OCI-LY1 (cell line): Measurements from ENCODE around the gene GPR135.

Experiments used
- H2AFZ ChIP-seq: fragments of 200-600 bp; sonication (generic), shearing (Covaris generic); 2 replicates; pipeline ENCODE4 v1.6.0; 2014; ENCODE audit warnings: antibody characterized with exemption, mild to moderate bottlenecking, low read length
- H3F3A ChIP-seq: fragments of 200-600 bp; sonication (generic), shearing (Covaris generic); 2 replicates; pipeline ENCODE4 v1.6.0; 2014; ENCODE audit warnings: mild to moderate bottlenecking, antibody characterized with exemption, low read length, moderate library complexity; ENCODE audit not compliant: insufficient read depth
- H3K27ac ChIP-seq: fragments of 200-600 bp; sonication (generic); 2 replicates; pipeline ENCODE4 v1.5.1; 2014; ENCODE audit warnings: low read length, mixed run types, mild to moderate bottlenecking, low read depth; ENCODE audit not compliant: poor library complexity, severe bottlenecking
- H3K27me3 ChIP-seq: fragments of 200-600 bp; sonication (generic); 2 replicates; pipeline ENCODE4 v1.6.0; 2014; ENCODE audit warnings: antibody characterized with exemption, mild to moderate bottlenecking, low read length, moderate library complexity; ENCODE audit not compliant: insufficient read depth
- H3K36me3 ChIP-seq: fragments of 200-600 bp; sonication (generic); 2 replicates; pipeline ENCODE4 v1.6.1; 2014; ENCODE audit warnings: mild to moderate bottlenecking, antibody characterized with exemption, low read length, moderate library complexity, mixed read lengths; ENCODE audit not compliant: insufficient read depth
- H3K4me1 ChIP-seq: fragments of 200-600 bp; sonication (generic); 2 replicates; pipeline ENCODE4 v1.5.1; 2014; ENCODE audit warnings: mild to moderate bottlenecking, low read length, moderate library complexity; ENCODE audit not compliant: insufficient read depth, severe bottlenecking
- H3K4me2 ChIP-seq: fragments of 200-600 bp; sonication (generic), shearing (Covaris generic); 2 replicates; pipeline ENCODE4 v1.6.1; 2014; ENCODE audit warnings: low read length
- H3K4me3 ChIP-seq: fragments of 200-600 bp; sonication (generic); 2 replicates; pipeline ENCODE4 v1.5.1; 2014; ENCODE audit warnings: low read length, low read depth, mild to moderate bottlenecking, mixed read lengths; ENCODE audit not compliant: poor library complexity, severe bottlenecking
- H3K79me2 ChIP-seq: fragments of 200-600 bp; shearing (Covaris generic); 2 replicates; pipeline ENCODE4 v1.6.1; 2016; ENCODE audit warnings: mixed run types, low read length, mixed read lengths; ENCODE audit not compliant: insufficient read depth
- H3K9ac ChIP-seq: fragments of 200-600 bp; sonication (generic), shearing (Covaris generic); 2 replicates; pipeline ENCODE4 v1.6.1; 2014; ENCODE audit warnings: mild to moderate bottlenecking, low read length, mixed read lengths
- H3K9me2 ChIP-seq: fragments of 200-600 bp; sonication (generic), shearing (Covaris generic); 2 replicates; pipeline ENCODE4 v1.6.1; 2014; ENCODE audit warnings: low read depth, mild to moderate bottlenecking, low read length, mixed read lengths
- H3K9me3 ChIP-seq: fragments of 200-600 bp; shearing (Covaris generic); 2 replicates; pipeline ENCODE4 v1.6.1; 2014; ENCODE audit warnings: low read length, mixed read lengths
- H4K20me1 ChIP-seq: fragments of 200-600 bp; sonication (generic), shearing (Covaris generic); 2 replicates; pipeline ENCODE4 v1.6.0; 2016; ENCODE audit warnings: mild to moderate bottlenecking, low read length; ENCODE audit not compliant: insufficient read depth
- CTCF ChIP-seq: fragments of 200-600 bp; sonication (generic), shearing (Covaris generic); IDR thresholded peaks from 2 replicates; pipeline ENCODE4 v1.5.1; 2017; ENCODE audit warnings: mild to moderate bottlenecking, antibody characterized with exemption, low read length, moderate library complexity, mixed read lengths
- EZH2 ChIP-seq: fragments of 200-600 bp; sonication (generic), shearing (Covaris generic); IDR thresholded peaks from 2 replicates; pipeline ENCODE4 v1.8.0; 2017; ENCODE audit warnings: borderline replicate concordance, mixed run types, mild to moderate bottlenecking, antibody characterized with exemption, low read length, moderate library complexity, mixed read lengths

Gene GPR135

GRCh38 chr14:59510001-59510400 lies 44.8 kb upstream of the GPR135 start:
- H4K20me1 ChIP-seq, result no peaks in the 10 kb centered on the region
- no peaks in the 10 kb centered on the region for H3K9me3 ChIP-seq
- no peaks in the 10 kb centered on the region for H3F3A ChIP-seq
- H3K4me2 ChIP-seq, result no peak overlapping the region
- no peak overlapping the region for H3K9ac ChIP-seq
- H3K36me3 ChIP-seq, result peaks cover 1% of the 10 kb centered on the region; the same call in 1 of the 2 replicates
- TF ChIP-seq CTCF (no peak), EZH2 (no peak)
- no peaks in the 10 kb centered on the region for H3K79me2 ChIP-seq
- H2AFZ ChIP-seq, result no peak overlapping the region
- no peaks in the 10 kb centered on the region for H3K27me3 ChIP-seq
- H3K4me1 ChIP-seq, result no peaks in the 10 kb centered on the region
- H3K9me2 ChIP-seq, result no peaks in the 10 kb centered on the region
- no peak overlapping the region for H3K4me3 ChIP-seq
- no peak overlapping the region for H3K27ac ChIP-seq

- Histone ChIP-seq H3K9ac (no peak overlapping the region), H2AFZ (no peak overlapping the region), H3K79me2 (no peaks in the 10 kb centered on the region), H4K20me1 (no peaks in the 10 kb centered on the region), H3K27me3 (no peaks in the 10 kb centered on the region), H3K9me3 (no peaks in the 10 kb centered on the region), H3K4me2 (no peak overlapping the region), H3K4me1 (no peaks in the 10 kb centered on the region), H3K27ac (no peak overlapping the region), H3K4me3 (no peak overlapping the region), H3F3A (no peaks in the 10 kb centered on the region), H3K9me2 (no peaks in the 10 kb centered on the region), H3K36me3 (peaks cover 10% of the 10 kb centered on the region; the same call in 1 of the 2 replicates)
- TF ChIP-seq EZH2 (no peak), CTCF (no peak)
These were observed 43.9 kb upstream of the GPR135 start for GRCh38 chr14:59509101-59509500.

- Histone ChIP-seq H3K27ac (no peak overlapping the region), H3K4me2 (no peak overlapping the region), H3K9me2 (no peaks in the 10 kb centered on the region), H3K9me3 (no peaks in the 10 kb centered on the region), H3K4me3 (no peak overlapping the region), H3K9ac (no peak overlapping the region), H3K79me2 (no peaks in the 10 kb centered on the region), H4K20me1 (no peaks in the 10 kb centered on the region), H3K36me3 (peaks cover 21% of the 10 kb centered on the region; the same call in 1 of the 2 replicates), H2AFZ (no peak overlapping the region), H3F3A (no peaks in the 10 kb centered on the region), H3K4me1 (no peaks in the 10 kb centered on the region), H3K27me3 (no peaks in the 10 kb centered on the region)
- no peak for TF ChIP-seq EZH2
- TF ChIP-seq CTCF, result no peak
These were observed 42.5 kb upstream of the GPR135 start for GRCh38 chr14:59507752-59508103.
